NT2/D1 (cell line): Measurements from ENCODE around the gene DDX24.

ENCODE experiments used
- SUZ12 ChIP-seq: IDR thresholded peaks from 2 replicates; pipeline ENCODE4 v1.6.1; 2011; ENCODE audit not compliant: insufficient read length, insufficient read depth; ENCODE audit errors: extremely low read depth
- YY1 ChIP-seq: IDR thresholded peaks from 2 replicates; pipeline ENCODE4 v1.6.1; 2011; ENCODE audit not compliant: insufficient read length, insufficient read depth
- ZNF274 ChIP-seq: IDR thresholded peaks from 2 replicates; pipeline ENCODE4 v1.6.1; 2011; ENCODE audit warnings: mild to moderate bottlenecking, low read depth, low read length

GRCh38 chr14:94010625-94011024 is 70.4 kb downstream of the DDX24 start:
- TF ChIP-seq YY1 (no peak), ZNF274 (no peak), SUZ12 (no peak)
